HCT116 (cell line): ENCODE results near the gene TEX22.

Source experiments
- POLR2AphosphoS5 ChIP-seq: IDR thresholded peaks from 2 replicates; pipeline ENCODE4 v1.6.1; 2011; ENCODE audit warnings: mild to moderate bottlenecking, low read depth, low read length, moderate library complexity
- RAD21 ChIP-seq: IDR thresholded peaks from 2 replicates; pipeline ENCODE4 v1.6.1; 2012; ENCODE audit warnings: low read depth, mild to moderate bottlenecking
- ZNF274 ChIP-seq: fragments of 200-500 bp; sonication (Bioruptor generic); IDR thresholded peaks from 2 replicates; pipeline ENCODE4 v1.6.1; 2014; ENCODE audit warnings: mild to moderate bottlenecking, low read depth, low read length, inconsistent platforms

DNA sequence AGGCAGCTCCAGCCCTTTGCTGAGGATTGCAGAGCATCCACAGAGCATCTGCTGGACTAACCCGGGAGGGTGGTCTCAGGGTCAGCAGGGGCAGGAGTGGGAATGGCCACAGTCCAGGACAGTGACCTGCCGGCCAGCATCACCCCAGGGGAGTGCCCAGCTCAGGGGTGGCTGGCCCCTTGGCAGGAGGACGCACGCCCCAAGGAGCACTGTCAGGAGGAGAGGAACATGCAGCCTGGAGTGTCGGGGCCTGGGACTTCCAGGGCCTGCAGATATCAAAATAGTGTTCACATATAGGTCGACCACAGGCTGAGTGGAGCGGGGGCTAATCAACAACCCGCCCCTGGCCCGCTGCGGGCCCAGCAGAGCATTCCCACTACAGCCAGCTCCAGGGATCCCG, 33.2 kb upstream of the TEX22 start:
- TF ChIP-seq ZNF274 (no peak), POLR2AphosphoS5 (no peak), RAD21 (no peak)
